ENCODE measurements around the gene RPS26. TPM values are rescaled to one million over a fixed set of nuclear protein-coding genes. Genes with fewer than 3 reads are reported as not detected.
"Not testable (repeated sequence)": the region's sequence is repeated elsewhere in the genome, so short reads cannot be mapped to it uniquely, and the experiment has no call there.

The RPS26 gene
- 360 and 480 TPM in 2 replicates for polyA plus RNA-seq (2014; cell fraction: cytosol; rRNA removed)
- 280 and 660 TPM in 2 replicates for polyA plus RNA-seq (2014; cell fraction: nucleus; rRNA removed)

DNA sequence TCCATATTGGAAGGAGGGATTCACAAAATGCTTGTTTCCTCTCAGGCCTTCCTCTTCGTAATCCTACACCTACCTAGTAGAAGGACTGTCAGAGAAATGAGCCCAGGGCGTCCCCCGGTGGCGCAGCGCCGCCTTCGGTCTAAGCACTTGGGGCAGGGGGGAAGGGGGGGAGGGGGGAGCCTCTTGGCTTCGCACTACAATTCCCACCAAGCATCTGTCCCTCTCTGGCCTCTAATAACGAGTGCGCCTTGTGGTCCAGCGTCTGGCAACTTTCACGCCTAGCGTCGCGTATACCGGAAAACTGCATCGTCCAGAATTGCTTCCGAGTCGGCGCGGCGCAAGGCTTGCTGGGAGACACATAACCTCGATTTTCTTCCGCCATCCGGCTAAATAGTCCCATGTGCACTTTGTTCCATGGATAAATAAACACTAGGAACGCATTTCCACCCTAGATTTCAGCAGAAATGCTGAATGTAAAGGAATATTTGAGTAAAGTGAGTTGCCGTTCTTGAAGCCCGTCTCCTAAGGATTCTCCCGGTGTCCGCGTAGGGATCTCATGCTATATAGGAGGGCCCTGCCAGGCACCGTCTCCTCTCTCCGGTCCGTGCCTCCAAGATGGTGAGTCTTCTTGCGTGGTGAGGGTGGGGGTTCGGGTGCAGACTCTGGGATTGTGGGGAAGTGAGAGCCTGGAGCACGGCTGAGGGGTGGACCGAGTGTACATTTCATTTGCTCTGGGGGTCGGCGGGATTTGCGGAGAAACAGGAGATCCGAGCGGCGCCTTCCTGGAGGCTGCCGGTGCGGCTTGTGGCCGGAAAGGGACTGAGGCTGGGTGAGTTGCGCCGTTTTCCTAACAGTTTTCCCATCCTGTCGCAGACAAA, at the start of gene RPS26:
Gene RPS26, plus strand, starts transcription at position 367 of the 878 bp plus-strand sequence. Its CDS starts 249 bp downstream, at position 616.
- peak; percentile 100 for DNase-seq (ENCODE audit: low spot score)

- no peak for DNase-seq (ENCODE audit: low spot score)
Observed at GRCh38 chr12:55993230-55993853, 48.4 kb upstream of the RPS26 start.

DNA sequence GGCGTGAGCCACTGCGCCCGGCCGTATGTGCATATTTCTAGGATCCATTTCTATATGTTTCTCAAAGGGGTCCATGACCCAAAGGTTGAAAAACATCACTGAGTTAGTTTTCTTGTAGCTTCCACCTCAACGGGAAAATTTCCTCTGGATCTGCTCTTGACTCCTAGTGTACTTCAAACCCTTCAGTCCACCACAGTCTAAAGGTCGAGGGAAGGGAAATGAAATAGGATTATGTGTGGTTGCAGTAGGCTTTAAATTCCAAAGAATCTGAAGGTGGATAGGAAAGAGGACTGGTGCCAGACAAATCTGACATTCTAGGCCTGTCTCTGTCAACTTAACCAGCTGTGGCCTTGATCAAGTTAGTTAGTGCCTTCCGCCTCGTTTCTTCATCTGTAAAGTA, 46.4 kb upstream of the RPS26 start:
- DNase-seq (ENCODE audit: low spot score): no peak

DNA sequence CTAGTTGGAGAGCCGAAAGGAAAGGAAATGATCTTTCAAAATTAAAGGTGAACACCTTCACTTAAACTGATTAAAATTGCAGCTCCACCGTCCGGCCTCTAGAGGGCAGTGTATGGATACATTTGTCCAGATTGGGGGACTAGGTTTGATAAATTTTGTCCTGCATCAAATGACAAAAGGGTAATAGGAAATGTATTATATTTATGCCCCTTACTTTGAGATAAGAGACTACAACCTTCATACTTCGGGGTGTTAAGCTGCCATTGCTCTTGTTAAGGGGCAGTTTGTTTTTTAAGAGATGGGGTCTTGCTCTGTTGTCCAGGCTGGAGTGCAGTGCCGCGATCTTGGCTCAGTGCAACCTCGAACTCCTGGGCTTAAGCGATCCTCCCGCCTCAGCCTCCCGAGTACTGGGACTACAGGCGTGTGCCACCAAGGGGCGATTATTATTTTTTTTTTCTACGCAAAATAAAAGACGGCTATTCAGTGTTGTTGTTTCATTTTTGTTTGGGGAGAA, 45.5 kb upstream of the RPS26 start:
- peak; percentile 58 for DNase-seq (ENCODE audit: low spot score)

DNA sequence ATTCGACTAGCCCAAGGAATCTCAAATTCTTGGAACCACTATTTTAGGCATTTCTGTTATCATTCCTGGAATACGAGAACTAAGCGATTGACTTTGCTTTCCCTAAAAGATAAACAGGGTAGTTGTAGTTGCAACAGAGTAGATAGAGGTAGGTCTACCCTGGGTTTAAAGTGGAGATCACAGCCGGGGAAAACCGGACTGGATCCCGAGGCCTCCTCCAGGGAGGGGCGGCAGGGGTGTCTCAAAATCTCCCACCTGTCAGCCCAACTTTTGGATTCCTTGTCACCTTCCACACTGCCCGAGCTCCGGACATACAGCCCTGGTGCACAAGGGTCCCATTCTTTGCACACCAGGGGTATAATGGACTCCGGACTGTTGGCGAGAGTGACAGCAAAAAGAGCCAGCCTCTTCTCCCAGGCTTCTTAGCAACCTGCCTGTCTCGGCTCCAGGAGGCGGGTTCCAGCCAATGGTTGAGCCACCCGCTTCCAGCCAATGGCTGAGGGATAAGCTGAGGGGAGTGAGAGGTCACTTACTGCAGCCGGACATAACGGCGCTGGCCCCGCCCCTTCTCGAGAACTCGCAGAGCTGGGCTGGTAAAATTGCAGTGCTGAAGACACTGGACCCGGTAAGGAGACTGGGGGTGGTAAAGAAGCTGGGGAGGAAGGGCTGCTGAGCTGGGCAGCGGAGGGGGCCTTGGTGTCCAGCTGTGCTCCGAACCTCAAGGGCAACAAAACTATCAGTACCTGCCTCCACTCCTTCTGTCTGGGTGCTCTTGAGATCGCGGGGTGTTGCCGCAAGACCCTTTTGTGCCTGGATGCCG, 44.8 kb upstream of the RPS26 start, which contains the start of gene SUOX:
Gene SUOX, plus strand, starts transcription at position 562 of the 820 bp plus-strand sequence. CDS start 4,946 bp downstream, outside the sequence.
- DNase-seq (ENCODE audit: low spot score): peak; percentile 96

- no peak for DNase-seq (ENCODE audit: low spot score)
Observed at GRCh38 chr12:55997535-55997859, 44.2 kb upstream of the RPS26 start.

DNA sequence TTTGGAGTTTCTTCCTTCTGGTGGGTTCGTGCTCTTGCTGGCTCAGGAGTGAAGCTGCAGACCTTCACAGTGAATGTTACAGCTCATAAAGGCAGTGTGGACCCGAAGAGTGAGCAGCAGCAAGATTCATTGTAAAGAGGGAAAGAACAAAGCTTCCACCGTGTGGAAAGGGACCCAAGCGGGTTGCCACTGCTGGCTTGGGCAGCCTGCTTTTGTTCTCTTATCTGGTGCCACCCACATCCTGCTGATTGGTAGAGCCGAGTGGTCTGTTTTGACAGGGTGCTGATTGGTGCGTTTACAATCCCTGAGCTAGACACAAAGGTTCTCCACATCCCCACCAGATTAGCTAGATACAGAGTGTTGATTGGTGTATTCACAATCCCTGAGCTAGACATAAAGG, 42.2 kb upstream of the RPS26 start:
- not testable (repeated sequence) for DNase-seq (ENCODE audit: low spot score)

DNA sequence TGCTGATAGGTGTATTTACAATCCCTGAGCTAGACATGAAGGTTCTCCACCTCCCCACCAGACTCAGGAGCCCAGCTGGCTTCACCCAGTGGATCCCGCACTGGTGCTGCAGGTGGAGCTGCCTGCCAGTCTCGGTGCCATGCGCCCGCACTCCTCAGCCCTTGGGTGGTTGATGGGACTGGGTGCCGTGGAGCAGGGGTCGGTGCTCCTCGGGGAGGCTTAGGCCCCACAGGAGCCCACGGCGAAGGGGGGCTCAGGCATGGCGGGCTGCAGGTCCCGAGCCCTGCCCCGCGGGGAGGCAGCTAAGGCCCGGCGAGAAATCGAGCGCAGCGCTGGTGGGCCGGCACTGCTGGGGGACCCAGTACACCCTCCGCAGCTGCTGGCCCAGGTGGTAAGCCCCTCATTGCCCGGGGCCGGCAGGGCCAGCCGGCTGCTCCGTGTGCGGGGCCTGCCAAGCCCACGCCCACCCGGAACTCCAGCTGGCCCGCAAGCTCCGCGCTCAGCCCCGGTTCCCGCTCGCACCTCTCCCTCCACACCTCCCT, 41.6 kb upstream of the RPS26 start:
- DNase-seq (ENCODE audit: low spot score): not testable (repeated sequence)

DNA sequence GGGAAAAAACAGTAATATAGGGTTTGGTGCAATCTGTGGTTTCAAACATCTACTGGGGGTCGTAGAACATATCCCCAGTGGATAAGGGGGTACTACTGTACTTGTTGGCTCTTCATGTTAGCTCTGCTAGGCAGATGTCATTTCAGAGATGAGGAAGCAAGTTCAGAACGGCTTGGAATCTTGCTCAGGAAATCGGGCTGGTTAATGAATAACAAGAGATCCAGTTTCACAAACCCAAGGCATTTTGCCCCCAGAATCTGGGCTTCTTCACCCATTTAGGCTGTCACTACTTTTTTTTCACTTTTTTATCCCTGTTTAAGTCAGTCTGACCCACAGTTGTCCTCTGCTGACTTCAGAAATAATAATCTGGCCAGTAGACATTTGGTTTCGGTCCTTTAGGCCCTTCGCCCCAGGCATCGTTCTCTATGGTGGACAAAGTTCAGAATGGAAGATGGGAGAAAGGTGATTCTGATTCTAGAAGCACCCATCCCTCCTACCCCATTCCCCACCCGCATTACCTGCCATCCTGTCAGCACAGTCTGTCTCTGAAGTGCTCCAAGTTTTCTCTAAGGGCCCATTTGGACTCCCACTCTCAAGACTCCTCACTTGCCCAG, 40.1 kb upstream of the RPS26 start:
- no peak for DNase-seq (ENCODE audit: low spot score)

GRCh38 chr12:56003376-56003775, 38.3 kb upstream of the RPS26 start:
- not testable (repeated sequence) for DNase-seq (ENCODE audit: low spot score)

- DNase-seq (ENCODE audit: low spot score): no peak
Observed at GRCh38 chr12:56004211-56004610, 37.5 kb upstream of the RPS26 start.

DNA sequence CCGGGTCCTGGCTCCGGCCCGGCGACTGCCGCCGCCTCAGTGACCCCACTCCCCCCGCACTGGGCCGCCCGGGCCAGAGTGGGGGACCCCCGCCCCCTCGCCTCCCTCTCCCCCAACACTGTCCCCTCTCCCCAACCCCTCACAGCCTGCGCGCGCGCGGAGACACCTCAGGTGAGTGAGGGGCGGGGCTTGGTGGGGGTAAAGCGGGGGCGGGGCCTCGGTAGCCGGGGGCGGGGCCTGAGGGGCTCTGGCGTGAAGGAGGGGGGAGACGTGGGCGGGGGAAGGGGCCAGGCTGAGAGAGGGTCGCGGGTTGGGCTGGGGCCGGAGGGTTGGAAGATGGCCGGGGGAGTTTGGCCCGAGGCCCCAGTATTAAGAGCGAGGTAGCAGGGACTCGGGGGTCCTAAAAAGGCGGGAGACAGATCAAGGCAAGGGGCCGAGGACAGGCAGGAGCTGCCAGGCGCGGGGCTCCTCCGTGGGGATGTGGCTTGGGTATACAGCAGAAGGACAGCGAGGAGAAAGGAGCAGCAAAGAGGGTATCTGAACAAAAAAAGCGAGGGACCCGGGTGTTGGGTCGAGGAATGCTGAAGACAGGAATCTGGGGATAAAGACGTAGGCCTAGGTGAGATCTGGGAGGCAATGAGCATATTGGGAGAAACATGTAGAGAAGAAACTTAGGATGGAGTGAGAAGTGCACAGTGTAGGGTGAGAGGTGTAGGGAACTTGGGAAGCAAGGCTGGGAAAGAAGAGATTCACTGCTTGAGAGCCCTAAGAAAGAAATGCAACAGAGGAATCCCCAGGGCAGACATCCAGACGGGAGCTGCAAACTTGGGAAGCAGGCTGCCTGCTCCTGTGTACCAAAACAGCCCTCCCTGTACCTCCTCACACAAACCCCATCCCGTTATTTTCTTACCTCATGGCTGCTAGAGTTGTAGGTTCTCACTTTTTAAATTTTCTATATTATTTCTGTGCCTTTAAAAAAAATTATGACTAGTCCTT, 33.9 kb upstream of the RPS26 start:
- peak; percentile 61 for DNase-seq (ENCODE audit: low spot score)

DNA sequence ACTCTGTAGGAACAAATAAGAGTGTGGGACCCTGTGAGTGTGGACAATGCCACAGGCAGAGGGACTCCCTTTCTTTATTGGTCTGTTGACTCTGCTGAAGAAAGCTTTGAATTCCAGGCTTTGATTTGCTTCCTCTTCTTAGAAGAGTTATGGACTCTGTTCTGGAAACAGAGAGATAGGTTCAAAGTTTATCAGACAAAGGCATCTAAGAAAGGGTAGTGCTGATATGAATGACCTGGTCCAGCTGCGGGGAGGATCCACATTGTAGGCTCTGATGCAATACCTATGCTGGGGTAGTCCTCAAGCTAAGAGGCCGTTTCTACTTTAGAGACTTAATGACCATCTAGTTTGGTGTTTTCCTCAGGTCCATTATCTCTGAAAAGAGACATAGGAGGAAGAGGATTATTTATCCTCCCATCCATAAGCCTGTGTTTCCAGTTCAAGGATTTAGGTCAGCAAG, 31.6 kb upstream of the RPS26 start:
- DNase-seq (ENCODE audit: low spot score): no peak

- no peak for DNase-seq (ENCODE audit: low spot score)
Observed at GRCh38 chr12:56011509-56012090, 30.1 kb upstream of the RPS26 start.

DNA sequence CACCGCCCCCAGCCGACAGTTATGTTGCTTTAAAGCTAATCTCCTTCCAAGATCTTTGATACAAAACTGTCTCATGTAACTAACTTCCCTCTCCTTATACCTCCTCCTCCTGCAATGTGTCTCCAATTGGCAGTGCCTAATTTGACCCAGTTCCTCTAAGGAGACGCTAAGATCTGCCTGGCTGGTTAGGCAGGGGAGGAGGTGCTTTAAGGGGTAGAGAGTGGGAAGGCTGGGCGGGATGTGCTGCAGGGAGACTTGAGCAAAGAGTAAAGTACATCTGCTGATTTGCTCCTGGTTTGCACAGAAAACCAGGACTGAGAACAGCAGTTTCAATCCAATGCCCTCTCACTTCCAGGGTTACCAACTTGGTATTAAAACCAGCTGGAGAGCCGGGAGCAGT, 28.2 kb upstream of the RPS26 start:
- no peak for DNase-seq (ENCODE audit: low spot score)

DNA sequence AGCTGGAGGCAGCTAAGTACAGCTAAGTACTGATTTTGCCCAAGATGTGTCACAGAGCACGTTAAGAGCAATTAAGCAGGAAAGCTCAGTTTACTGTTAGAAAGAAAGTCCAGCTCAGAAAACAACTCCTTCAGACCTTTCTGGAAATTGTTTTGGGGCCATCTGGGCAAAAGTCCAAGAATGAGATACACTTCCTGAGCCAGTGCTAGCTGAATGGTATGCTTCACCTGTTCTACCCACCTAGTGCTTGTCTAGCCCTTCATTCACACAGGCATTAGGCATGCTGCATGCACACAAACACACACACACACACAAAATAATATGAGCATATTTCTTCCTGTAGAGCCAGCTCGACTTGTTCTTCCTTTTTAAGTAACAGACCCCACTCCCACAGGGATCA, 27.5 kb upstream of the RPS26 start:
- DNase-seq (ENCODE audit: low spot score): no peak

DNA sequence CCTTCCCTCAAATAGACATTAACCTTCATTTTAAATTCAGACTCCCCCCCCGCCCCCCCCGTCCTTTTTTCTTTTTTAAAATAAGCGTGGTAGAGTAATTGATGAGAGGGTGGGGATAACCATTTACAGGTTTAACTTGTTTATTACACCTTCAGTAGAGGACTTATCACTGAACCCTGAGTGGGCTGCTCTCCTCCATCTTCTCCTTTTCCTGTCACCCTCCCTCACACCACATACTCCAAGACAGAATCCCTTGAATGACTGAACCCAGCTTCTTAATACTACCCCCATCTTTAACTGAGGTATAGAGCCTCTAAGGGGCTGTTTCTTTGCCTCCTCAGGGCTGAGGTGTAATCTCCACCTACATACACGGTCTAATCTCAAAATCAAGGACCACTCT, 24.5 kb upstream of the RPS26 start:
- no peak for DNase-seq (ENCODE audit: low spot score)

GRCh38 chr12:56018356-56018755, 23.4 kb upstream of the RPS26 start:
- DNase-seq (ENCODE audit: low spot score): no peak

Measured in SK-N-DZ (cell line).